ENCODE measurements around the gene RBM33.

The RBM33 gene

GRCh38 chr7:155810770-155811559 lies 166.5 kb downstream of the RBM33 start:
- no peak overlapping the region for H3K27ac ChIP-seq
- TF ChIP-seq ZFX (IDR thresholded peaks at IDR 0.05), result no peak
- no peak for TF ChIP-seq CTCF (conservative IDR thresholded peaks at IDR 0.05)

GRCh38 chr7:155811560-155811894 lies 167.1 kb downstream of the RBM33 start:
- no peak overlapping the region for H3K27ac ChIP-seq

GRCh38 chr7:155811895-155812761 lies 167.7 kb downstream of the RBM33 start, which contains the start of gene SHH:
Gene SHH, minus strand, starts transcription at chr7:155812463. Its CDS starts 341 bp downstream, at chr7:155812122.
- TF ChIP-seq ZFX (IDR thresholded peaks at IDR 0.05) (no peak), CTCF (conservative IDR thresholded peaks at IDR 0.05) (no peak)
- H3K27ac ChIP-seq, result no peak within 1 kb of the TSS

More at GRCh38 chr7:155811560-155811894, 167.1 kb downstream of the RBM33 start:
- TF ChIP-seq ZFX (IDR thresholded peaks at IDR 0.05), result no peak
- no peak for TF ChIP-seq CTCF (conservative IDR thresholded peaks at IDR 0.05)

- H3K27ac ChIP-seq, result no peak overlapping the region
- TF ChIP-seq CTCF (conservative IDR thresholded peaks at IDR 0.05), result no peak
These were observed 168.7 kb downstream of the RBM33 start for GRCh38 chr7:155813125-155813524.

GRCh38 chr7:155813546-155814315 lies 169.3 kb downstream of the RBM33 start:
- no peak overlapping the region for H3K27ac ChIP-seq
- TF ChIP-seq ZFX (IDR thresholded peaks at IDR 0.05) (no peak), CTCF (conservative IDR thresholded peaks at IDR 0.05) (no peak)

GRCh38 chr7:155814316-155815276 lies 170.1 kb downstream of the RBM33 start:
- no peak overlapping the region for H3K27ac ChIP-seq
- TF ChIP-seq ZFX (IDR thresholded peaks at IDR 0.05), result no peak
- no peak for TF ChIP-seq CTCF (conservative IDR thresholded peaks at IDR 0.05)

Measured in C4-2B (cell line).